GM12878 (cell line): ENCODE measurements around the gene GOLGA6L4. TPM values are rescaled to one million over a fixed set of nuclear protein-coding genes. Genes with fewer than 3 reads are reported as not detected.

ENCODE experiments used
- polyA plus RNA-seq, 11 experiments: library from polyadenylated mRNA; depleted of rRNA in 4 of 11; unstranded in 6 of 11; stranded (reverse) in 5 of 11; fragments of >200 nt; fragmentation: Nextera tagmentation in 4 of 11; fragmentation: Illumina TruSeq in 1 of 11; extraction: Ambion mirVana in 4 of 11; extraction: Trizol in 1 of 11; gene quantifications; 1 replicate in 1 of 11; 2 replicates in 10 of 11; pipeline versions ENCODE4 v1.2.1 to v1.2.3, GENCODE V29; 2011 to 2016; ENCODE audit warnings: inconsistent platforms in 2 of 11, missing spikeins in 2 of 11, low read depth in 1 of 11
- small RNA-seq: library from RNA; depleted of rRNA; stranded (forward); fragments of <200 nt; gene quantifications from one replicate; pipeline ENCODE3, GENCODE V24; 2014
- total RNA-seq, 4 experiments: library from RNA; depleted of rRNA in 3 of 4; stranded (reverse); fragments of >200 nt in 3 of 4; fragmentation: Illumina TruSeq in 1 of 4; extraction: Trizol in 1 of 4; gene quantifications; 2 replicates each; pipeline versions ENCODE4 v1.2.1 to v1.2.3, GENCODE V29; 2013 to 2021

GOLGA6L4 gene
- total and polyA plus RNA-seq, 10 of the 15 experiments (the other 5 are each of a cell fraction or from before 2014, with no cell fraction given) = 0.04 to 1.1 (median 0.23) TPM; not detected in 1

Small RNA genes lying within 50 kb of the gene (small RNA-seq; reads per million reads assigned to genes)
- gene RN7SL331P = not detected
- gene UBE2Q2P8 = not detected
